SW480 (cell line): ENCODE results near the gene PRSS27.
"Not testable (repeated sequence)": the region's sequence is repeated elsewhere in the genome, so short reads cannot be mapped to it uniquely, and the experiment has no call there.

Experiments used
- DNase-seq: peaks from one replicate; pipeline ENCODE4 v3.0.0-alpha.2; 2016; ENCODE audit warnings: low spot score

Gene PRSS27

GRCh38 chr16:2692948-2693651 is 26.9 kb downstream of the PRSS27 start:
- no peak for DNase-seq

- DNase-seq, result no peak
Observed at GRCh38 chr16:2692251-2692947, 27.6 kb downstream of the PRSS27 start.

DNA sequence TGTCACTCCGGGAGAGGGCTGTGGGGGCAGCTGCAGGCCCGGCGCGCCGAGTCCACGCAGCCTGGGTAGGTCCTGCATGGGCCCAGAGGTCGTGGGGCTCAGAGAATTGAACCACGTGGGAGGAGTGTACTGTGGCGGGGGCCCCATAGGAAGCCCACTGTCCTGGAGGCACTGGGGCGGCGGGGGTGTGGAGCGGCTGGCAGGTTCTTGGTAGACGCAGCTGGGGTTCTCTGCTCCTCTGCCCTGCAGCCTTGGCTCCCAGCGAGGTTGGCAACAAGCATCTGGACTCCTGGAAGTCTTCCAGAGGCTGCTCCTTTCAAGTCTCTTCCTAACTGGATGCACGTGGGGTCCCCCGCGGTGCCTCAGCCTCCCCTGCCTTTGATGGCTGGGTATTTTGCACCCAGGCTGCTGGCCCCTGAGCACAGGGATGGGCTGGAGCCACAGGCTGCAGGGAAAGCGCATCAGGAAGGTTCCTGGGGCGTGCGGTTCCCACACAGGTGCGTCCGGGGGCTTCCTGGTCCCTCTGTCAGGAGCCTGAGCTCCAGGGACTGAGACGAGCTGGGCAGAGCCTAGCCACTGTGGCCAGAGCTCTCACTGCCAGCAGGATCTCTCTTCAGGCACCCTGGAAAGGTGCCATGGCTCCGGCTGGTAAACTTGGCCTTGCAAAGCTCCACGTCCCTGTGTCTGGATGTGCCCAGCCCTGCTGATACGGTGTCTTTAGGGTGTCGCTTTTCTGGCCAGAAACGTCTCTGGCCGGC is 28.4 kb downstream of the PRSS27 start:
- no peak for DNase-seq

DNA sequence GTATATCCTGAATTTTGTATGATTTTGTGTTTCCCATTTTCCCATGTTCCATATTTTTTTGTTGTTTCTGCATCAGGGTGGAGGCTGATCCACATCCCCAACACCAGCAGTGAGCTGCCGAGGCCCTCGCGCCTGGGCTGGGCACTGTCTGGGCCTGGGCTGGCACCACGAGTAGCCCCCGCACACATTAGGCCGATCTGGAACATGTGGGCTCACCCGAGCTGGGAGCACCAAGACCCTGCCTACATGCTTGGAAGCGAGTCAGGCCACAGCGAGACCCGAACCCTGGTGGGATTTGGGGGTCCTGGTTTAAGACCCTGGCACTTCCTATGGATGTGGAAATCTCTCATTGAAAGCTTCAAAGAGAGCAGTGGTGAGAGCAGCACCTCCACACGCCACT is 29.2 kb downstream of the PRSS27 start:
- DNase-seq, result no peak

GRCh38 chr16:2689968-2690801 is 29.8 kb downstream of the PRSS27 start:
- no peak for DNase-seq

DNA sequence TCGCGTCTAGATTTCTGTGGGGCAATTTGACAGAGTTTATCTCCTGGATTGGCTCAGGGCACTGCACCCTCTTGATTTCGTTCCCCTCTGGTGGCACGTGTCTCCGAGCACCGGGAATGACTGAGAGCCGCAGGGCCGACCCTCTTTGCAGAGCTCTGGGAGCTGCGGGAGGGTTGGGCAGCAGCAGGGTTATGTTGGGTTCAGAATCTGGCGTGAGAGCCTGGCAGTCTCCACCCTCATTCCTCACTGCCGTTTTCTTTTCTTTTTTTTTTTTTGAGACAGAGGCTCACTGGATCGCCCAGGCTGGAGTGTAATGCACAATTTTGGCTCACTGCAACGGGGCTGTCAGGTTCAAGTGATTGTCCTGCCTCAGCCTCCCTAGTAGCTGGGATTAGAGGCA is 30.6 kb downstream of the PRSS27 start:
- DNase-seq, result not testable (repeated sequence)

GRCh38 chr16:2687531-2688308 is 32.3 kb downstream of the PRSS27 start:
- DNase-seq, result no peak

- no peak for DNase-seq
Observed at GRCh38 chr16:2686912-2687507, 33.0 kb downstream of the PRSS27 start.

DNA sequence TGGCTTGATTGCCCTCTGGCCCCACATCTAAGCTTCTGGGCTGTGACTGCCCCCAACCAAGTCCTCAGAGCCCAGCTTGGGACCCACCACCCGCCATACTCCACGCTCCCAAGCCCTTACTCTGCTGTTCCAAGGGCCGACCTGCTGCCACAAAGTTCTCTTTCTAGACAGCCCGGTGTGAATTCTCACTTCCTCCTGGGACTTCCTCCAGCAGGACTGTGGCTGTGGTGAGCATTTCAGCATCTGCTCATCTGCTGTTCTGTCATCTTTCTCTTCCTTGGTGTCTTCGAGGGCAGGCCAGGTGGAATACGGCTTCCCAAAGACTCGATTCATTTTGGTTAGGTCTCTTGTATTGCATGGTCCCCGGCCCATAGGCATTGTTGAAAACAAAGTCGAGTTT is 33.9 kb downstream of the PRSS27 start:
- DNase-seq, result not testable (repeated sequence)

DNA sequence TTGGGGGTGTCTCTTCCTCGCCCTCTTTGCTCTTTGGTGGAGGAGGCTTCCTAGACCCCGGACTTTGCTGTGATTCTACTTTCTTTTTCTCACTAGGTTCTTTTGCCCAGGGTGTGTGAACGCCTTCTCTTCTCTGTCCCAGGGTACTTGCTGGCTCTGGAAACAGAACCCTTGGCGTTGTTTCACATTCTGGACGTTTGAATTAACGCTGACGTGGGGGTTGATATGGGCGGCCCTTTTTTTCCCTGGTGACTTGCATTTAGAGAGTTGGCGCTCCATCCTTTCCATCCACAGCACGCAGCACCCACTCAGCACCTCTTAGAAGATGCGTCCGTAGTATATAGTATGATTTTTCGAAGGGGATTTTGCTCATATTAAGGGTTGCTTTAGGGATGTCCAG is 37.0 kb downstream of the PRSS27 start:
- not testable (repeated sequence) for DNase-seq

GRCh38 chr16:2682209-2683021 is 37.6 kb downstream of the PRSS27 start, which contains the start of gene KCTD5:
TSS of gene KCTD5 (plus strand) at chr16:2682523. CDS start at chr16:2682549, 26 bp downstream.
- DNase-seq, result peak; percentile 90

- DNase-seq, result not testable (repeated sequence)
Observed at GRCh38 chr16:2680360-2680759, 39.7 kb downstream of the PRSS27 start.

DNA sequence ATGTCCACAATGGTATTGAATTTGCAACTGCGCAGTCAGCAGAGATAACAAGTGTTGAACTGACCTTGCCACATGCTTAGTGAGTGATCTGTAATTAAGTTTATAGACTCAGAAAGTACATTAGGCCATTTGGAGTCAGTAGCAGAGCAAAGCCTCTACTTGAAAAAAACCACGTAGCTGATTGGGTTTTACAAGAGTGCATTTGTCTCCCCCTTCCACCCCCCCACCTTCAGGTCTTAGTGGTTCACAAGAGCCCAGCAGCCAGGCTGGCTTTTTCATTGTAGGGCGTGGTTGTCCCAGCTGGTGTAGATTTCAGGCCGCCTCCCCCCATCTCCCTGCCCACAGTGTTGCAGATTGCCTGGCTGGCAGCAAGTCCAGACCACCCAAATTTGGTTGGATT is 40.1 kb downstream of the PRSS27 start:
- DNase-seq, result not testable (repeated sequence)

DNA sequence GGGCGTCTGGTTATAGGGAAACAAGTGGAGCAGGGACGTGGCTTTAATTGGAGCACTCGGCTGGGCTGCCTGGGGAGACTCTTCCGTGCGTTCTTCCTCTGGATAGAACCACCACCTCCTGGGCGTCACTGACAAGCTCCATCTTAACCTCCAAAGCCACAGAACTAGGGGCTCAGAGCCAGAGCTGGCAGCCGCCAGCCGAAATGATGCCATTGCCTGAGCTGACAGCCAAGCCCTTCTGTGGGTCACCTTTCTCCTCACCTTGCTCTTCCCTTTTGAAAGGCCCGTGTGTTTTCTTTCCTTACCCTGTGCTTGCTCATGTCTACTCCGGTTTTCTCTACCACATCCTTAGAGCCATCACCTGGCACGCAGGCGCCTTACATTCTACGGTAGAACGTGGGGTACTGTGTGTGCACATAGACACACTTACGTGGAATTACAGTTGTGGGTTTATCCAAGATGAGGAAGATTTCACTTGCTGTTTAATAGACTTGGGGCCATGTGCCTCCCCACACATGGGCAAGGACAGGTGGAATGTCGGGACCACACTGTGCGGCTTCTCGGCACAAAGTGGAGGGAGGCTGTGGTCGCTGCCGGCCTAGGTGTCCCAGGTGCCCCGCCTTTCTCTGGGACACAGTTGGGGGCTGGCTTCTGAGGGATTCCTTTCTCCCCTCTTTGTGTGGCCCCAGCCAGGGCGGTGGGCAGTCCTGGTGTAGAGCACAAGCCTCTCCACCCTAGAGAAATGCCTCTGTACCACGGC is 41.6 kb downstream of the PRSS27 start:
- not testable (repeated sequence) for DNase-seq

DNA sequence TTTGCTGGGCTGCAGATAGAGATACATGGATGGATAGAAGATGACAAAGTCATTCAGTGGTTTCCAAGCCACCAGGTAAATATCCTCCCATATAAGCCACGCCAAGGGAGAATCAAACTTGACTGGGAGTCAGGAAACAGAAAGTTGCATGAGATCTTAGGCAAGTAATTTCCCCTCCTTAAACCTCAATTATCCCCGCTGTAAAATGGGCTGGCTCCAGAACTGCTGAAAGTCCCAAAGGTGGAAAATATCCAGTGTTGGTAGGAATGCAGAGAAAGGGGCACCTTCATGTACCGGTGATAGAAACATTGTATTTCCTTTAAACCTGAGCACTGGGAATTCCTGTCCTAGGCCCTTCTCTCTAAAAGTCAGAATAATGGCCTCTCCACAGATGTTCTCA is 43.1 kb downstream of the PRSS27 start:
- DNase-seq, result not testable (repeated sequence)

DNA sequence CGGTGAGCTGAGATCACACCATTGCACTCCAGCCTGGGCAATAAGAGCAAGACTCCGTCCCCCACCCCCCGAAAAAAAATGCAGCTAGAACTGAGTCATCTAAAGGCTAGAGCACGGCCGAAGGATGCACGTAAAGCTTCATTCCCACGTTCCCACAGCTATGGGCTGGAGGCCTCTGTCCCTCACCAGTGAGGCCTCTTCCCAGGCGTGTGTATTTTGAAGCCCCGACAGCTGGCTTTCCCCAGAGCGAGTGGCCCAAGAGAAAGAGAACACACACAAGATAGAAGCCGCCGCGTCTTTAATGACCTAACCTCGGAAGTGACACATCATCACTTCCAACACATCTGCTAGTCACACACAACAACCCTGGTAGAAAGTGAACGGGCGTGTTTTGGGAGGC is 44.3 kb downstream of the PRSS27 start:
- DNase-seq, result peak; percentile 59

DNA sequence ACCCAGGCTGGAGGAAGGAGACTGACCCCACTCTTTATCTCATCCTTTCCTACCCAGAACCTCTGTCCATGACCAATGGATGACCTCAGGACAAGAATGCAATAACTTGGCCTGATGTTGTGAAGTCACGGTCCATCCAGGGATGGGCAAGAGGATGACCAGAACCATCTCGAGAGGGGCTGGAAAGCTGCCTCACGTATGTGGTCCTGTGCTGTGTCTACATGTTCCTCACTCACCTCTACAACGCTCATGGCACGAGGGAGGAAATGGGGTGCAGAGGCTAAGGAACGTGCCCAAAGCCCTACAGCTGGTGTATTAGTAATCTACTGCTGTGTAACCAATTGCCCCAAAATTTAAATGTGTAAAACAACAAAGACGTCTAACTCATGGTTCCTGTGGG is 45.0 kb downstream of the PRSS27 start:
- DNase-seq, result no peak

- peak; percentile 89 for DNase-seq
Observed at GRCh38 chr16:2673066-2673999, 46.7 kb downstream of the PRSS27 start.
